ENCODE results near the gene UCK1.

UCK1 gene

GRCh38 chr9:131575946-131576853, 45.1 kb upstream of the UCK1 start:
- TF ChIP-seq CTCF (IDR thresholded peaks at IDR 0.05; ENCODE audit: control insufficient read depth, extremely low read depth, insufficient read depth): no peak
- H3K4me3 ChIP-seq (ENCODE audit: low read depth, low read length): no peak overlapping the region
- DNase-seq (ENCODE audit: low read depth): no peak

GRCh38 chr9:131574730-131575640, 43.9 kb upstream of the UCK1 start:
- no peak for TF ChIP-seq CTCF (IDR thresholded peaks at IDR 0.05; ENCODE audit: control insufficient read depth, extremely low read depth, insufficient read depth)
- no peak overlapping the region for H3K4me3 ChIP-seq (ENCODE audit: low read depth, low read length)
- DNase-seq (ENCODE audit: low read depth): no peak

- no peak for TF ChIP-seq CTCF (IDR thresholded peaks at IDR 0.05; ENCODE audit: control insufficient read depth, extremely low read depth, insufficient read depth)
- DNase-seq (ENCODE audit: low read depth): no peak
- H3K4me3 ChIP-seq (ENCODE audit: low read depth, low read length): no peak overlapping the region
These were observed 36.8 kb upstream of the UCK1 start for GRCh38 chr9:131567910-131568309.

- no peak for TF ChIP-seq CTCF (IDR thresholded peaks at IDR 0.05; ENCODE audit: control insufficient read depth, extremely low read depth, insufficient read depth)
- DNase-seq (ENCODE audit: low read depth): no peak
- no peak overlapping the region for H3K4me3 ChIP-seq (ENCODE audit: low read depth, low read length)
These were observed 35.1 kb upstream of the UCK1 start for GRCh38 chr9:131566158-131566557.

GRCh38 chr9:131565369-131565768, 34.3 kb upstream of the UCK1 start:
- no peak for DNase-seq (ENCODE audit: low read depth)
- no peak overlapping the region for H3K4me3 ChIP-seq (ENCODE audit: low read depth, low read length)
- TF ChIP-seq CTCF (IDR thresholded peaks at IDR 0.05; ENCODE audit: control insufficient read depth, extremely low read depth, insufficient read depth): no peak

- no peak for DNase-seq (ENCODE audit: low read depth)
- H3K4me3 ChIP-seq (ENCODE audit: low read depth, low read length): no peak overlapping the region
- TF ChIP-seq CTCF (IDR thresholded peaks at IDR 0.05; ENCODE audit: control insufficient read depth, extremely low read depth, insufficient read depth): no peak
These were observed 31.2 kb upstream of the UCK1 start for GRCh38 chr9:131562032-131562959.
